Midbrain (tissue), 1 donor: ENCODE data around the gene MET.
"Not testable (repeated sequence)": the region's sequence is repeated elsewhere in the genome, so short reads cannot be mapped to it uniquely, and the experiment has no call there.

Experiments
- DNase-seq: peaks from one replicate; lab custom pipeline; 2025; lab: John Stamatoyannopoulos, UW

MET gene

DNA sequence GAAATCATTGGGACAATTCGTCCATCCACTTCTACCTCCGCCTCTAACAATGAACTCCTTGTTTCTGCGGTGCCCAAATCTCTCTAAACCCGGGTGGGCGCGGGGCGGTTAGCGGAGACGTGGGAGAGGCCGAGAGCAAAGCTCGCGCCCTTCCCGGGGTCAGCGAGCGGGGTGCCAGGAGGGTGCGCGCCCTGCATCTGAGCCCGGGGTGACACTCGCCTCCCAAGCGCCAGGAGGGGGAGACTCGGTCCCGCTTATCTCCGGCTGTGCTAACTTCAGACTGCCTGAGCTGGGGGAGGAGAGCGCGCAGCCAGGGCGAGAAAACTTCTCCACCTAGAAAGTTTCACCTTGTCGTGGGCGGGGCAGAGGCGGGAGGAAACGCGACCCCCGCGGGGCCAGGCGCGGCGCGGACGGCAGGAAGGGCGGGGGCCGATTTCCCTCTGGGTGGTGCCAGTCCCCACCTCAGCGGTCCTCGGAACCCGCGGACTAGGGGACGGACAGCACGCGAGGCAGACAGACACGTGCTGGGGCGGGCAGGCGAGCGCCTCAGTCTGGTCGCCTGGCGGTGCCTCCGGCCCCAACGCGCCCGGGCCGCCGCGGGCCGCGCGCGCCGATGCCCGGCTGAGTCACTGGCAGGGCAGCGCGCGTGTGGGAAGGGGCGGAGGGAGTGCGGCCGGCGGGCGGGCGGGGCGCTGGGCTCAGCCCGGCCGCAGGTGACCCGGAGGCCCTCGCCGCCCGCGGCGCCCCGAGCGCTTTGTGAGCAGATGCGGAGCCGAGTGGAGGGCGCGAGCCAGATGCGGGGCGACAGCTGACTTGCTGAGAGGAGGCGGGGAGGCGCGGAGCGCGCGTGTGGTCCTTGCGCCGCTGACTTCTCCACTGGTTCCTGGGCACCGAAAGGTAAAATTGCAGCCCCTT, at the start of gene MET:
Gene MET, plus strand, starts transcription at position 516 of the 915 bp plus-strand sequence. CDS start 26,889 bp downstream, outside the sequence.
- peak; percentile 74 for DNase-seq

DNA sequence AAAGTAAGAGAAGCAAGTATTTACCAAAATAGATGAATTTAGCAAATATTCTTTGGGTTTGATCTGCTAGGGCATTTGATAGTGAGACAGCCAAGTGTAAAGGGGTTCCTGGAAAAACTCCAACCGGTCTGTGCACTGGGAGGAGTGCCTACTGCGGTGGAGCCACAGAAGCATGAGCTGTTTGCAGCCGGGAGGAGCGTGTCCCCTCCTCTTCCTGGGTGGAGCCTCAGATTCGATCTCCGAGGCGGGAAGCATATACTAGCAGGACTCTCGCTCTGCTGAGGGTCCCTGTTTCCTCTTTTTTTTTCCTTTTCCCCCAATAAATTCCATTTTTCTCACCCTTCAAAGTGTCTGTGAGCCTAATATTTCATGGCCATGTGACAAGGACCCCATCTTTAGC, 45.1 kb upstream of the MET start:
- no peak for DNase-seq

DNA sequence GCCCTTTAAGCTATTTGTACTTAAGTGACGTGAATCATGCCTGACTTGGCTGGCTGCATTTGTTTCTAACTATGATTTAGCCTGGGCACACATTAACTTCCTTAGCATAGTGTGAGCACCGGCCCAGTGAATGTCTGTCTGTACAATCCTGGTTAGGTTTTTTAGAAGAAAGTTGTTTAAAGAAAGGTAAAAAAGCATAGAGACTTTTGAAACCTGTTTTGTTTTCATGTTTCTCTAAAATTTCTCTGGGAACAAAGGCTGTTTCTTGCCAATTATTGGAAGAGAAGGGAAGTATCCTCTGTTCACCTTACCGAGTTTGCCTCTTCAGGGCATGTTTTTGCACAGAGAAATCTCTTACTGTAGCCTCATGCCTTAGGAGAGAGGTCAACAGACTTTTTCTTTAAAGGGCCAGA, 42.9 kb upstream of the MET start:
- no peak for DNase-seq

DNA sequence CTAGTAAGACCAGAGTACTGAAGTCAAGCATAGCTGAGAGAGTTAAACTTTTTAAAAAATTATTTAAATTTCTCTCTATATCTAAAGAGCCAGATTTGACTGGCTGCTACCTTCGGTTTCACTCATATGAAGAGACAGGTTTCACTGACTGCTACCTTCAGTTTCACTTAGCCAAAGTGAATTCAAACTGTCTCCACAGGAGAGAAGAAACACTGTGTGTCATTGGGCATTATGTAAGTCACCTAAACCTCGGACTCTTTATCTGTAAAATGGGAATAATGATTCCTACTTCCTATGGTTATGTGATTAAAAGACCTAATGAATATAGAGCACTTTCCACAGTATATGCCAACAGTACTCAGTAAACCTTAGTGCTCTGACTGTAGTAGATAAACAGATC, 41.6 kb upstream of the MET start:
- DNase-seq: no peak

DNA sequence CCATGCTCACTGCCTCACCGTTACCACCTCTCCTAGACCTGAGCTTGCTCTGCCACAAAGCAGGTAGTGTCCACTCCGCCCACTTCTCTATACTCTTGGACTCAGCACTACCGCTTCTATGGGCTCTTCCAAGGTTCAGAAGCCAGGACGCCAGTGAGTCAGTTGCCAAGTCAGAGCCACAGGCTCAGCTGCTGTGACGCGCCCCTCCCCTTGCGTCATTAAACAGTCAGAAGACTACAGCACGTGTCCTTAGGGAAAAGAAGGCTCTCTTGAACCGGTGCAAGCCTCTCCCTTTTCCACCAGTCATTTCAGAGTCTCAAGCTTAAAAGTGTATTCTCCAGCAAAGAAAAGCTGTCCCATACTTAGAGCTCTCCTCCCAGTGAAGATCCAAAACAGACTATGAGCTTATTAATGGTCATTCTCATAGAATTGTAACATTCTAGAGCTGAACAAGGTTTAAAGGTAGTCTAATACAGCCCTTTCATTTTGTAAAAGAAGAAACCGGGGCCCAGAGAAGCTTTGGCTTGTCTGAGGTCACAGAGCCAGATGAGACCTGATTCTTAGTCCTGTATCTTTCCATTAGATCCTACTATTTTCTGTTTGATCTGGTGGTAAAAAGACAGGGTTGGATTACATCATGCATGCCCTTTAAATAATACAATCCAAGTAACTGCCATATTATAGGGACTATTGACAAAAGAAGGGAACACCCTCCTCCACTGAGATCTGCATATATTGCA, 40.9 kb upstream of the MET start:
- DNase-seq: no peak

DNA sequence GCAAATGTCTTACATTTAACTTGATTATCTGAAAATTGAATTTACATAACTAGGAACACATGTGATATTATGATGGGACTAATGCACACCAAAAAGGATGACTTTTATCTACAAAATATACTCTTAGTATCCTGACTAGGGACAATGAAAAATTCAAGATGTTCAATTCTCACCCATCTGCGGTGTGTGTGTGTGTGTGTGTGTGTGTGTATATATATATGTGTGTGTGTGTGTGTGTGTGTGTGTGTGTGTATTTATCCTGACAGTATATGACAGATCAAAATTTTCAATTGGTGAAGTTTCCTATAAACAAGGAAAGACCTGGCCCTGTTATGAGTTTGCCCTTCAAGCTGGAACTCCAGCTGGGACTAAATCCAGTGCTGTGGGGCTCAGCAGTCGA, 40.3 kb upstream of the MET start:
- no peak for DNase-seq

DNA sequence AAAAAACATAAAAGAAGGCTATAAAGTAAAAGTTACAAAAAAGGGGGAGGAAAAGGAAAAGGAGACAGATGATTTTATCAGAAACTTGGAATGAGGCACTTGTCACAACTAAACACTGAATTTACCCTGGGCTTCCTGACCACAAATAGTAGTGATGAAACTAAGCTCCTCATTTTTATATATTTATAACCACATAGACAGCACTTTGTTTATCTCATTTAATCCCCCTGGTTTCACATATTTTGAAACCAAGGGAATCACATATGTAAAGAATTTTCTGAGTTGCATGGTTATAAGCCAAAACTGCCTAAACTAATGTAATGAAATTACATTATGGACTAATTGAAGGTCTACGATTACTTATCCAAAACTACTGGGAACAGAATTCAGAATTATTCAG, 39.6 kb upstream of the MET start:
- DNase-seq: no peak

DNA sequence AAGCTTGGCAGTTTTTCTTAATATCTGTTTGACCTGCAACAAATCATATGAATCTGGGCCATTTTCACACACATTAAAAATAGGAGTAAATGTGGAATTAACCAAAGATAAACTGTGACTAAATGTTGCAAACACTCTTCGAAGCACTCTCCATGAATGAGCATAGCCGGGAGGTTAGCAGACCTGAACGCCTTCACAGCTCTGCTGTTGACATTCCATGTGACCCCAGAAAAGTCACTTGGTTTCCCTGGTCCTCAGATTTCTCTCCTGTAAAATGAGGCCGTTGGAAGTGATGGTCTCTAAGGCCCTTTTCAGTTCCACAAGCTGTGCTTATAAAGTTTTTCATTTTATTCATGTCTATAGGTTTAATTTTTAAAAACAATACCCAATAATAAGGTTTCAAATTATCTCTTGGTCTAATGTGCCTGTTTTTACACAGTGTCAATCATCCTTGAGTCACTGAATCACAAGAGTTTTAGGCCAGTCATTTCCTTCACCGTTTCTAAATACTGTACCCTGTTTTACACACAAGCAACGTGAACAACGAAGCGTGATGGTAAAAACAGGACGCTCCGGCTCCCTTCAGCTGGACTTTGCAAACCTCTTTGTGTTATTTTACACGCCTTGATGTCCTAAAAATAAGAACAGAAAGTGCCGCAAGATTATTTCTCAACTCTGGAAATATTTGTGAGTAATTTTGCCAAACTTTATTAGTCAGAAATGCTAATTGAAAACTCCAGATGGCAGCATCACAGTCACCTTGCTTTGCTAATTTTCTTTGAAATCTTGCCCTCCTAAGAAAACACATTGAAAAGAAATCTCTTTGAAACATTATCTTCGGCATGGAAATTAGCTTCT, 38.6 kb upstream of the MET start:
- no peak for DNase-seq

DNA sequence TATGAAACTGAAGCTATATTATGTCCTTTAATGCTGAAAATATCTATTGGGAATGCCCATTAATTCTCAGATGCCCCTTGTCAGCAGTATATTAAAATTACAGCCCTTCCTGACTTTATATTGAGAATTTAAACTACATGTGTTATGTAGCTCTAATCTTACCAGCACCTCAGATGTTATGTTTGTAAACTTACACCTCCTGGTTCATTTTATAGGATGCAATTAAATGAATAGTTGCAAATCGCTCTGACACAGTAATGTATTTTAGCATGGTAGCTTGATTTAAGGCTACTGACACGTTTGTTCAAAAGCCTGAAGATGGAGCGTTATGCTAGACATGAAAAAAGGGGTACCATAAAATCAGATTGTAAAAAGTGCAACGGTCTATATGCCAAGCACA, 35.0 kb upstream of the MET start:
- no peak for DNase-seq

DNA sequence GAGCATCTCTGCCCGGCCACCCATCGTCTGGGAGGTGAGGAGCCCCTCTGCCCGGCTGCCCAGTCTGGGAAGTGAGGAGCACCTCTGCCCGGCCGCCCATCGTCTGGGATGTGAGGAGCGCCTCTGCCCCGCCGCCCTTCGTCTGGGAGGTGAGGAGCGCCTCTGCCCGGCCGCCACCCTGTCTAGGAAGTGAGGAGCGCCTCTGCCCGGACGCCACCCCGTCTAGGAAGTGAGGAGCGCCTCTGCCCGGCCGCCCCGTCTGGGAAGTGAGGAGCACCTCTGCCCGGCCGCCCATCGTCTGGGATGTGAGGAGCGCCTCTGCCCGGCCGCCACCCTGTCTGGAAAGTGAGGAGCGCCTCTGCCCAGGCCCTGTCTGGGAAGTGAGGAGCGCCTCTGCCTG, 33.4 kb upstream of the MET start:
- not testable (repeated sequence) for DNase-seq

DNA sequence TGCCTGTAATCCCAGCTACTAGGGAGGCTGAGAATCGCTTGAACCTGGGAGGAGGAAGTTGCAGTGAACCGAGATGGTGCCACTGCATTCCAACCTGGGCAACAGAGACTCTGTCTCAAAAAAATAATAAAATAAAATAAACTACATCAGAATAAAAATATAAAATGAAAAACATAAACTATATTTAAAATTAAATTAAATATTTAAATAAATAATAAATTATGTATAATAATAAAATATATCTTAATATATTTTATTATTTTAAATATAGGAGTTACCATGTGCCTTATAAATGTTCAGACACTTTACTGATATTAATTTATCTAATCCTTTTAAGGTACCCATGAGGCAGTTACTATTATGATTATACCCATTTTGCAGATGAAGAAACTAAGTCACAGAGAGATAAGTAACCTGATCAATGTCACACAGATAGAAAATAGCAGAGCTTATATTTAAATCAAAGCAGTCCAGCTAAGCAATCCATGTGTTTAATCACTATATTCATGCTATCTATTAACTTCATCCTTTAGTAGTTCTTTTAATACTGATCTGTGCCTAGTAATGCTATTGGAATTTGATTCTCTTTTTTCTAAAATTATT, 30.3 kb upstream of the MET start:
- DNase-seq: no peak

DNA sequence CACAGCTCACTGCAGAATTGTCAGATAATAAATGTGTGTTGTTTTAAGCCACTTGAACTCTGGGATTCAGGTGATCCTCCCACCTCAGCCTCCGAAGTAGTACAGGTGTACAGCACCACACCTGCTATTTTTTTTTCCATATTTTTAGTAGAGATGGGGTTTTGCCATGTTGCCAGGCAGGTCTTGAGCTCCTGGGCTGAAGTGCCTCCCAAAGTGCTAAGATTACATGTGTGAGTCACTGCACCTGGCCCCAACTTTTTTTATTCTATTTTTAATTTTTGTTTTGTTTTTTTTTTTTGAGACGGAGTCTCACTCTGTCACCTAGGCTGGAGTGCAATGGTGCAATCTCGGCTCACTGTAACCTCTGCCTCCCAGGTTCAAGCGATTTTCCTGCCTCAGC, 28.8 kb upstream of the MET start:
- DNase-seq: not testable (repeated sequence)

DNA sequence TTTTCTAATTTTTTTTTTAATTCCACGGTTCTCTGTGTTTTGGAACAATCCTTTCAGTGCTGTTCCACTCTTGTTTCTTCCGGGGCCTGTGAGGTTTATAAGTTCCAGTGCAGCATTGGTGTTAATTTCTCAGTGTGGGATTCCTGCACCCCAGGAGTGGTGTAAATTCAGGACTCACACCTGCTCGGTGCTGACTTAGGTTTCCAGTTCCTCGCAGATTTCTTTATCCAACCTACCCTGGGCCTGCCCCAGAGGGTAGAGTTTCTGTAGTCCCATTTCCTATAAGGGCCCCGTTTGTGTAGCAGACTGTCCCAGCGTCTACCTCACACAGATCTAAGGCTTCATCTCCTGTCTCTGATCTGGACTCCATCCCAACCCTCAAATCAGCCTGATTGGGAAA, 27.4 kb upstream of the MET start:
- DNase-seq: no peak

DNA sequence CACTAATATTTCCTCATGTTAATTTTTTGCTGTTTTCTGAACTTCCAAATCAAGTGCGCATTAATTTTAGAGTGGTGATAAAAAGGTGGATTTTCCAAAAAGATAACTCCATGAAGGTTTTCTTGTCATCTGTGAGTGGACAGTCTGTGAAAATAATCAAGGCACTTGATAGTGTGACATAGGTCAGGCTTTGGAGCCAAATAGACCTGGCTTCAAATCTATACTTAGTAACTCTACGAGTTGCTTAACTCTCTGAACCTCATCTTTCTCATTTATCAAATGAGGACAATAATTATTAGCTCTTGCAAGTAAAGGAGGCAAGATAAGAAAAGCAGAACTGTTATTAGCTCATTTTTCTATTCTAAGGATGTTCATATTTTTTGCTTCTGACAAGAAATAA, 24.7 kb upstream of the MET start:
- DNase-seq: no peak

DNA sequence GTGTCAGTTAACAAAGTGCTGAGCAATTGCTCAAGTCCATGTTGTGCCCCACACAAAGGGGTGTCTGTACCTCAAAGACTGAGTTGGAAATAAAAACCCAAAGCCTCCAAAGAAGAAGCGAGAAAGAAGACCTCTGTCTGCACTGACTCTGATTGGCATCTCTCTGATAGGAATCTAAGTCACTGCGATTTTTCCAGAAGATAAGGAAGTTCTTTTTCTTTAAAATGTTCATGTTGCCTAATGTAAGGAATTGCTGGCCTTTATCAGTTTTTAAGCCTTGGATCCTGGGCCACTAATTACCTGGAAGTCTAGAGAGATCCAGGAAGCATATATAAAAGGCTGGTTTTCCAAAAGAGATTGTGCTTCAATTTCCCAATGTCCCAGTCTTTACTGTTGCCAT, 24.1 kb upstream of the MET start:
- no peak for DNase-seq

DNA sequence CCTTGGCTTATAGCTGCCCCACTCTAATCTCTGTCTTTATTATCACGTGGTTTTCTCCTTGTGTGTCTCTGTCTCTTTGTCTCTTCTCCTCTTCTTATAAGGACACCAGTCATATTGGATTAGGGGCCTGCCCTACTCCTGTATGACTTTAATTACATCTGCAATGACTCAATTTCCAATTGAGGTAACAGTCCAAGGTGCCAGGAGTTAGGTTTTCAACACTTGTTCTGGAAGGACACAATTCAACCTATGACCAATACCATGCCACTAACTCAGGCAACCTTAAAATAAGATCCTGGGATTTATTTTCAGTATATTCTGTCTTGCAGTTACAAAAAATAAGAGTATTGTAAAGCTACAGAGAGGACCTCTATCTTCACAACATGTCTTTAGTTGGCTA, 21.6 kb upstream of the MET start:
- DNase-seq: no peak

DNA sequence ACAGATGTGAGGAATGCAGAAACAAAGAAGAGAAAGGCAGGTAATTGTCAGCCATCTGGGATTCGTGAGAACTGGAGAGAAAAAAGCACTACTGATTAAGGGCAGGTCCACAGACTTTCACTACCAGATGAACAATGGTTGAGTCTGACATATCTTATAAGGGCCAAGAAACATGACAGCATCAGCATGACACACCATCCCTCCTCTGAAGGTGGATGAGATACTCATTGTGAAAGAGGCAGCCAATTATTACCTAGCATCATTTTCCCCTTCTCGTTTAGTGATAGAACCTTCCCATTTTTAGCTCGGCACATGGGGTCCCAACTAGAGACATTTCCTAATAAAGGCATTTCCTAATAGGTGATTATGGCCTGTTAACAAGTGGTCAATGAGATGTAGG, 19.2 kb upstream of the MET start:
- DNase-seq: no peak

DNA sequence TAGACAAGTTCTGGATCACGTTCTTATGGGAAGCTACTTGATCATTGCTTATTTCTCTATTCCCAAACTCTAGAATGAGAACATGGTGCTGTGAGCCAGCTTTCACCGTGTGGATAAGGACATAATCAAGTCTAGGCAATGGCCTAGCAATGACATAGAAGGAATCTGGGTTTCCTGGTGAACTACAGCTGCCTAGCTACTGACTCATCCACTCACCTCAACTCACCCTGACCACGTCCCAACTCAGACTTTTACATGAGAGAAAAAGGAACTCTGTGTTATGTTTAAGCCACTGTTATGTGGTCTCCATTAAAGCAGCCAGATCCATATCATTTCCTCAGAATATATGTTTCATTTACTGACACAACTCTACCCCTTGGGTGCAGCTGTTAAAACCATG, 18.8 kb upstream of the MET start:
- no peak for DNase-seq

DNA sequence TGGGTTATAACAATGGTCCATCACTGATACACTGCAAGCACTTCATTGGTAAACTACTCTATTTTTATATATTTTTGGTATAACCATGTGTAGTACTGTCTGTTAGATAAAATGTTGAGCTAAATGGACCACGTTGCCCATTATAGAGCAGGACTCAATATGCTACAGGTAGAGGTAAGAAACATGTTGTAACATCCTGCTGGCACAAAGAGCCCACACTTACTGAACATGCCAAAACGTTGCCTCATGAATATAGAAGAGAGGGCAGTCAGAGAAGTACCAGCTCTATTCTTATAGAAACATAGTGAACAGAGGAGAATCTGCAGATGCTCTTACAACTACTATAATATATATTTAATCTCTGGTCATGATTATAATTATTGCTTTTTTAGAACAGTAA, 18.4 kb upstream of the MET start:
- DNase-seq: no peak

DNA sequence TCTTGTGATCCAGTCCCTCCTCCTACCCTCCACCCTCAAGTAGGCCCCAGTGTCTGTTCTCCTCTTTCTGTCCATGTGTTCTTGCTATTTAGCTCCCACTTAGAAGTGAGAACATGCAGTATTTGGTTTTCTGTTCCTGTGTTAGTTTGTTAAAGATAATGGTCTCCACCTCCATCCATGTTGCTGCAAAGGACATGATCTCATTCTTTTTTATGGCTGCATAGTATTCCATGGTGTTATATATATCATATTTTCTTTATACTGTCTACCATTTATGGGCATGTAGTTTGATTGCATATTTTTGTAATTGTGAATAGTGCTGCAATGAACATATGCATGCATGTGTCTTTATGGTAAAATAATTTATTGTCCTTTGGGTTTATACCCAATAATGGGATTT, 12.7 kb upstream of the MET start:
- DNase-seq: not testable (repeated sequence)

DNA sequence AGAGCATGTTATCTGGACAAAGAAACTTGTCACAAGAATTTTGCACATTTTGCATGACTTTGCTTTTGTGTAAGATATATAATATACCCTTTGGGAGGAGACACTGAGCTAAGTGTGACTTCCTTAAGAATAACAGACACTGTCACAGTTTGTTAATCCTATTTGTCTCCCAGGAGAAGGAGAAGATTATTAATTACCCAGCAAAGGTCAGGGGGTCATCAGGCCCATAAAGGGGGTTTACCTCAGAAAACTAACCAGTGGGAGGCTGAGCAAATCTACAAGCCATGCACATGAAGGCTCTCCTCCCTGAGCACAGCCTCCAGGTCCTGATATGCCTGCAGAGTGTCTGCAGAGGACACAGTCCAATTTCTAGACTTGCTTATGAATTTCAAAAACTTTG, 10.1 kb upstream of the MET start:
- no peak for DNase-seq

DNA sequence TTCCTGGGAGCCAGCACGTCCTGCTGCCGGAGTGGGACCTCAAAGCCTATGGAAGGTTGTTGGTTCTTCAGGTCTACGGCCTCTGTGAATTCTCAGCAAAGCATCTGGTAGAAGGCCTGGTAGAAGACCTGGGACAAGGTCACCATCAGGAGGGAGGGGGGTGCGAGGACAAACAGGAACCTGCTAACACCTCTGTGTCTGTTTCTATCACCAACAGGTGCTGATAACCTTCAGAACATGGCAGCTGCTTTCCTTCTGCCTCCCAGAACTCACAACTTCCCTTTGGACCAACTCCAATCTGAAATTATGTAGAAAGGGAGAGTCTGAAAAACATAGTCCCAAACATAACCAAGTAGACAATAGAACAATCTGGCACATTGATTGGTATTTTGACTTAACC, 8.3 kb upstream of the MET start:
- DNase-seq: no peak
